ENCODE results near the gene NME7.
A peak's percentile ranks its signal among the peaks of the same experiment; 100 is the strongest.
"Not testable (repeated sequence)": the region's sequence is repeated elsewhere in the genome, so short reads cannot be mapped to it uniquely, and the experiment has no call there.

The NME7 gene

GRCh38 chr1:169340882-169341281 lies 26.7 kb downstream of the NME7 start:
- DNase-seq (ENCODE audit: low spot score) = no peak

DNA sequence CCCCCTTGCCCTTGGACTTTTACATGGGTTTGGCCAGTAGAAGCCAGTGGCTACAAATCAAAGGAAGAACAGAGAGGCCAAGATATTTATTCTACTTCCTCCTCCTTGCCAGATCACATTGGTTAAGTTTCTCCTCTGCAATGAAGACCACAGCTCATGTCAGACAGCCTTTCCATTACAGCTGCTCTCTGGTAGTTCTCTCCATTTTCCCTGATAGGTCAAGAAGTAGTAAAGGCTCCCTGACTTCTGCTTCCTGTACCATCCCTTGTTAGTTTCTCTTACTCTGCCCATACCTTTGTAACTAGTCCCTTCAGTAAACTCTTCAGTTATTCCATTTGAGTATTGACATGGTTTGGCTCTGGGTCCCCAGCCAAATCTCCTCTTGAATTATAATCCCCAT lies 27.8 kb downstream of the NME7 start:
- no peak for DNase-seq (ENCODE audit: low spot score)

GRCh38 chr1:169338617-169339016 lies 29.0 kb downstream of the NME7 start:
- peak; percentile 21 for DNase-seq (ENCODE audit: low spot score)

- DNase-seq (ENCODE audit: low spot score) = not testable (repeated sequence)
These were observed 30.5 kb downstream of the NME7 start for GRCh38 chr1:169336947-169337715.

- not testable (repeated sequence) for DNase-seq (ENCODE audit: low spot score)
These were observed 32.9 kb downstream of the NME7 start for GRCh38 chr1:169334727-169335126.

GRCh38 chr1:169330927-169331326 lies 36.7 kb downstream of the NME7 start:
- DNase-seq (ENCODE audit: low spot score) = no peak

DNA sequence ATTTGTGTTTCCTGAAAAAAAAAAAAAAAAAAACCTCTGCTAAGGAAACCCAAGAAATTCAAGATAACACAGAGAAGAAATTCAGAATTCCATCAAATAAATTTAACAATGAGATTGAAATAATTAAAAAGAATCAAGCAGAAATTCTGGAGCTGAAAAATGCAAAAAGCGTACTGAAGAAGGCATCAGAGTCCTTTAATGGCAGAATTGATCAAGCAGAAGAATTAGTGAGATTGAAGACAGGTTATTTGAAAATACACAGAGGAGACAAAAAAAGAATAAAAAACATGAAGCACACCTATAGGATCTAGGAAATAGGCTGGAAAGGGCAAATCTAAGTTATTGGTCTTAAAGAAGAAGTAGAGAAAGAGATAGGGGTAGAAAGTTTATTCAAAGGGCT lies 38.2 kb downstream of the NME7 start:
- no peak for DNase-seq (ENCODE audit: low spot score)

DNA sequence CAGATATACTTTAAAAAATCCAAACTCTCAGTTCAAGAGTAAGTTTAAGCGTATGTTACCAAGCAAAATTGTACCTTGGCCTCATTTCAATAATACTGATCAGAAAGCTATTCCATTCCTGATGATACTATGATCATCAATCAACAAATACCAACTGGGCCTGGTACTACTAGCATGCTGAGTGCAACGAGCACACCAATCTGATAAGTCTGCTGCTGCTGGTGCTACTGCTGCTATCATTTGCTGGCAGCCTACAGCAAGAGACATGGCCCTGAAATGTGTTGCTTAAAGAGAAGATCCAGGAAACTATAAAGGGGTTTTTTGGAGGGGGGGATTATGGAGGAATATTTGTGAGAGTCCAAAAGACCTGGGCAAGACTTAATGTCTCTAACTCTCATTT lies 39.7 kb downstream of the NME7 start:
- DNase-seq (ENCODE audit: low spot score) = peak; percentile 57

DNA sequence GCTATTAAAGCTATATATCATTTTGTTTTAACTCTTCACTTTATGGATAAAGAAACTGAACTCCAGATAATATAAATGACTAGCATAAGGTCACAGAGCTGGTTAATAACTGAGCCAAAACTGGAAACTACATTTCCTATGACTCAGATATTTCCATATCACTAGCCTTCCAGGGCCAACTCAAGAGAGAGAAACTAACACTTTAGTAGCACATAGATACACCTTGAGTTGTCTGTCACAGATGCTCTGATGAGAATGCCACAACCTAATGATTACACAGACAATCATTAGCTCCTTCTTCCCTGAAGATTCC lies 40.7 kb downstream of the NME7 start:
- peak; percentile 63 for DNase-seq (ENCODE audit: low spot score)

- DNase-seq (ENCODE audit: low spot score) = peak; percentile 27
These were observed 41.2 kb downstream of the NME7 start for GRCh38 chr1:169326261-169326955.

DNA sequence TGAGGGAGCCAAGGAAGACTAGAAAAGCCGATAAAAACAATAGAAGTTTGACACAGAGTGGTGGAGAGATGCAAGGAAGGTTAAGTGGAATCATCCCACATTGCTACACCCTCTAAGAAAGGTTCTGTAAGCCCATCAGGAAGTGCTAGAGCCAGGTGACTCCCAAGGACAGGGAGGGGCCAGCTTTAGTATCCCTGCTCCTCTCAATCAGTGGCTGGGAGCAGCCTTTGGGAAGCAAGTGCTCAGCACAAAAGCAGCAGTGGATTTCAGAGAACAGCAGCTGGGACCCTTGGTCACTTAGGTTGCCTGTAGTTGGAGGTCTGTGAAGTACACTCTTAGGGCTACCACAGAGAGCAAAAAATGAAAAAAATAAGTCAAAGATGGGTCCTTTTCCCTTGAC lies 42.5 kb downstream of the NME7 start:
- no peak for DNase-seq (ENCODE audit: low spot score)

DNA sequence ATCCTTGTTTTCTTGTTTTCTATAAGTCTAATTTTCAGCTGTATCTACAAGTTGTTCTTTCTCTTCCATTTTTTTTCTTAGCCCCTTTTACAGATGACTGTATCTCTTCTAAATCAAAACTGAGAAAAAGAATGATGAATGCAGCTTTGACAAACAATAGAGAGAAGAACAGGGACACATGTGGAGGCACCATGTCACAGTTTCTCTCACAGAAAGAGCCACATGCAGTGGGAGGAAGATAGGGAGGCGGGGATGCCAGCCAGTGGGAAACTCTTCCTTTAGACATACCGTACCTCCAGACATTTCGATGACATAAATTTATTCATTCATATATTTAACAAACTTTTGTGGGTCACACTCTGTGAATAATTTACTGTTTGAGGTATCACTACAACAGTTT lies 45.5 kb downstream of the NME7 start:
- no peak for DNase-seq (ENCODE audit: low spot score)

- no peak for DNase-seq (ENCODE audit: low spot score)
These were observed 46.1 kb downstream of the NME7 start for GRCh38 chr1:169321539-169321938.

DNA sequence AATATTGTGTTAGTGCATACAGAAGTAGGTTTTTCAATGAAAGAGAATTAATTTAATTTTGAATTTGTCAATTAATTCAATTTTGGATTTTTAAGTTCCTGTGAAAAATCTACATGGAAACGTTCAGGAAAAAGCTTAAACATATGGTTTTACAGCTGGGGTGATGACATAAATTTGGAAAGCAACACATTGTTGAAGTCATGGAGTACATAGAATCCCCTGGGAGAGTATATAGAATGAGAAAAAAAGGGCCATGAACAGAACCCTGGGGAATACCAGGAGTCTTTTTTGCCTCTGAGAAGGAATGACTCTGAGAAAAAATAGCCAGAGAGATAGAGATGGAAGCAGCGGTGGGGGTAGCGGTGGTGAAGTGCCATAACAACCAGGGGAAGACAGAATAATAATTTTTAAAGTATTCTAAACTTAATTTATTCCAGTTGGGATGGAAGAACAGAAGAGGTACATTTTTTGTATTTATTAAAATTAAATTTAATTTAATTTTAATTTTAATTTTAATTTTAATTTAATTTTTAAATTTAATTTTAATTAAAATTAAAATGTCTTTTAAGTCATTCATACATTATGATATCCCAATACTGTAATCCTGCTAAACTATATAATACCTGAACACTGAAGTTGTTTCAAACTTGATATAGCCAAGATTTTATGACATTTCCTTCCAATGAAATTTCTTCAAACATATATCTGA lies 48.9 kb downstream of the NME7 start:
- DNase-seq (ENCODE audit: low spot score) = no peak

GRCh38 chr1:169316556-169316955 lies 51.0 kb downstream of the NME7 start:
- DNase-seq (ENCODE audit: low spot score) = no peak

DNA sequence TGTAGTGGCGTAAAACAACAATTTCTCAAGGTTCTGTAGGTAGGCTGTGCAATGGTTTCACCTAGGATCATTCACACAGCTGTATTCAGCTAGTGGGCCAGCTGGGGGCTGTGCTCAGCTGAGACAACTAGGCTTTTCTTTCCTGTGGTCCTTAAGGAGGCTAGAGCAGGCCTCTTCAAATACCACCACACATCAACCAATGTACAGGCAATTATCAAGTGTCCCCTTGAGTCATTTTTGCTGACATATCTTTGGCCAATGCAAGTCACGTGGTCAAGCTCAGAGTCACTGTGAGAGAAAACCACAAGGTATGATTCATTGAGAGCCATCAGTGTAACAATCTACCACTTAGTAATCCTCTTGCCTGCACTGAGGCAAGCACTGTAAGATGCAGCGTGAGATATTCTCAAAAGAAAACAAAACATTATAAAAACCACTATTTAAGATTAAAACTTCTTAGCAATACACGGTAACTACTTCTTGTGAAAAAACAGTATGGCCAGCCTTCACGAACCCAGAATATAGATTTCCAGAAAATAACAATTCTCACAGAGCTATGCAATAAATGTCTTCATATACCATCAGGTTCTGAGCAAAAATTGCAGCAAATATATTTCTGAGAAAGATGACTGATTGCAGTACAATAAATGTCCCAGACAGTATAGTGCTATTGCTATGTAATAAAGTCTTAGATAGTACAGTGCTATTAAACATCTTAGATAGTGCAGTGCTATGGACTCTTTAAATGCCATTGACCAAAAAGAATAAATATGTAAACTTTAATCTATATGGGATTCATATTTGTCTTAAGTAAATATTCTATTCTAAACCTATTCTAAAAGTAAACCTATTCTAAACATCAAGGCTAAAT lies 55.3 kb downstream of the NME7 start:
- DNase-seq (ENCODE audit: low spot score) = peak; percentile 66

DNA sequence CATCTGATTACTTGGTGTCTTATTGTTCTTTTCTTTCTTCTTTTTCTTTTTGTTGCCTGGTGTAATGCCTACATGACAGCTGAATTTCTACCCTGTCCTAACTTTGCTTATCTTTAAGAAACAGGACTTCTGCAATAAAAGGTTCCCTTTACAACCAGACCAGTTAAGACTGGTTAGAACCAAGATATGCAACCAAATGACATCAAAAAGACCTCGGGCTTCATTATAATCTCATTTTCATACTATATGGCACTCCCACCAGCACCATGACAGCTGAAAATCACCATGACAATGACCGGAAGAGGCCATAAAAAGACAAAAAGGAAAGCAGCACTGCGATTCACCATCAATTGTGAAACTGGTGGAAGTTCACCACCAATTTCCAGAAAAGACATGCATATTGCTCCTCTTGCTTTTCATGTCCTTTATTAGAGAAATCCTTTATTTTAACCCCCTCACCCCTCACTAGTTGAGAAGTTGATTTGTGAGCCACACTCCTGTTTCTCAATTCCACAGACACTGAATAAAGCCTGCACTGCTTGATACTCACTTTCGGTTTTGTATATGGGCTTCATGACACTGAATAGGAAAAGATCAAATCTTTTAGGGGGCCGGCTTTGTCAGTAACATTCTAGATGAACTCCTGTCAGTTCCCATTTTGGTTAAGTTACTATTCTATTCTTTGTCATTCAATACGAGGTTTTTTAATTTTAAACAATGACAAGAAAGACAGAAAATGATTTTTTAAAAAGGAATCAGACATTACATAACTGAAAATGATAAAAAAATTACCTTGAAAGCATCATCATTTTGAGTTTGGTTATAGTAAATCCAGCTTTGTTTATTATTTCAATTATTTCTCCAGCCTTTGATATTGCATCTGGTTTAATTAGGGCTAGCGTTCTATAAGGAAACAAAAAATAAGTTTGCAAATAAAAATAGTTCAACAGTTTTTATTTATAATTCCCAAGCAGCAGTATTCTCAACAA lies 58.1 kb downstream of the NME7 start:
- peak; percentile 52 for DNase-seq (ENCODE audit: low spot score)

DNA sequence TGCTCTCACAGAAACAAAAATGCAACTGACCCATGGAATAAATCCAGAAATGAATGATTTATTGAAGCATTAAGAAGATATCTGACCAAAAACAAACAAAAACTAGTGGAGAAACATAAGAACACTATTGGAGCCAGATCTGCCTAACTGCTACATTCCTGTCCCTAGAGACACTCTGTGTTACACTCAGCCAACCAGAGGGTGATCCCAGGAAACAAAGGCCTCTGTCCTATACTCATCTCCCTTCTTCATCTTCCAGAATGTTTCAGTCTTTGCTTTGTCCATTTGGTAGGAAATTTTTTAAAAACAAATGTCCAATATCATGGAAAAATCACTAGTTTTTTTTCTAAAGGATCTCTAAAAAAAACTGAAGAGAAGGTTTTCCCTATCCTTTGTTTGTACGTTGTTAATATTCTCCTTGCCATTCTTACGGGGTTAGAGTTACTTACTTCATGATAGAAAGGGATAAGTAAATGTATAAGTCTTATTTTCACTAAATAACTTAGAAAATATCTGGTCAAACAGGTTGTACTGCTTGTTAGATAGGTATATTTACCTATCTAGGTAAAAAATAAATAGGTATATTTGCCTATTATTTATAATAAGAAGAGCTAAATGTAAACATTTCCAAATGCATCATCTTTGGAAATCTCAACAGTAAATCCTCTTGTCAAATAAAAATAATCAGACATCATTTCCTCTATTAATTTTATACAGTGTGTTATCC lies 59.1 kb downstream of the NME7 start:
- DNase-seq (ENCODE audit: low spot score) = no peak

- no peak for DNase-seq (ENCODE audit: low spot score)
These were observed 60.4 kb downstream of the NME7 start for GRCh38 chr1:169307176-169307575.

- DNase-seq (ENCODE audit: low spot score) = no peak
These were observed 61.6 kb downstream of the NME7 start for GRCh38 chr1:169305948-169306347.
